ENCODE data around the gene HSPB6.

Gene HSPB6

GRCh38 chr19:35738021-35738886 lies 18.6 kb downstream of the HSPB6 start:
- TF ChIP-seq, protein P1, sequence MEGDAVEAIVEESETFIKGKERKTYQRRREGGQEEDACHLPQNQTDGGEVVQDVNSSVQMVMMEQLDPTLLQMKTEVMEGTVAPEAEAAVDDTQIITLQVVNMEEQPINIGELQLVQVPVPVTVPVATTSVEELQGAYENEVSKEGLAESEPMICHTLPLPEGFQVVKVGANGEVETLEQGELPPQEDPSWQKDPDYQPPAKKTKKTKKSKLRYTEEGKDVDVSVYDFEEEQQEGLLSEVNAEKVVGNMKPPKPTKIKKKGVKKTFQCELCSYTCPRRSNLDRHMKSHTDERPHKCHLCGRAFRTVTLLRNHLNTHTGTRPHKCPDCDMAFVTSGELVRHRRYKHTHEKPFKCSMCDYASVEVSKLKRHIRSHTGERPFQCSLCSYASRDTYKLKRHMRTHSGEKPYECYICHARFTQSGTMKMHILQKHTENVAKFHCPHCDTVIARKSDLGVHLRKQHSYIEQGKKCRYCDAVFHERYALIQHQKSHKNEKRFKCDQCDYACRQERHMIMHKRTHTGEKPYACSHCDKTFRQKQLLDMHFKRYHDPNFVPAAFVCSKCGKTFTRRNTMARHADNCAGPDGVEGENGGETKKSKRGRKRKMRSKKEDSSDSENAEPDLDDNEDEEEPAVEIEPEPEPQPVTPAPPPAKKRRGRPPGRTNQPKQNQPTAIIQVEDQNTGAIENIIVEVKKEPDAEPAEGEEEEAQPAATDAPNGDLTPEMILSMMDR (IDR thresholded peaks at IDR 0.05; ENCODE audit: insufficient read depth, low read length, poor library complexity, severe bottlenecking): no peak
- Histone ChIP-seq H3K27me3 (replicated peaks; ENCODE audit: control insufficient read depth, insufficient read depth, low read length) (no peaks in the 10 kb centered on the region), H3K4me3 (replicated peaks; ENCODE audit: low read depth, low read length) (no peak overlapping the region), H3K36me3 (ENCODE audit: control insufficient read depth, insufficient read depth, low read length) (peaks cover 37% of the 10 kb centered on the region)
- no peak for DNase-seq (ENCODE audit: extremely low read depth, insufficient read length)

DNA sequence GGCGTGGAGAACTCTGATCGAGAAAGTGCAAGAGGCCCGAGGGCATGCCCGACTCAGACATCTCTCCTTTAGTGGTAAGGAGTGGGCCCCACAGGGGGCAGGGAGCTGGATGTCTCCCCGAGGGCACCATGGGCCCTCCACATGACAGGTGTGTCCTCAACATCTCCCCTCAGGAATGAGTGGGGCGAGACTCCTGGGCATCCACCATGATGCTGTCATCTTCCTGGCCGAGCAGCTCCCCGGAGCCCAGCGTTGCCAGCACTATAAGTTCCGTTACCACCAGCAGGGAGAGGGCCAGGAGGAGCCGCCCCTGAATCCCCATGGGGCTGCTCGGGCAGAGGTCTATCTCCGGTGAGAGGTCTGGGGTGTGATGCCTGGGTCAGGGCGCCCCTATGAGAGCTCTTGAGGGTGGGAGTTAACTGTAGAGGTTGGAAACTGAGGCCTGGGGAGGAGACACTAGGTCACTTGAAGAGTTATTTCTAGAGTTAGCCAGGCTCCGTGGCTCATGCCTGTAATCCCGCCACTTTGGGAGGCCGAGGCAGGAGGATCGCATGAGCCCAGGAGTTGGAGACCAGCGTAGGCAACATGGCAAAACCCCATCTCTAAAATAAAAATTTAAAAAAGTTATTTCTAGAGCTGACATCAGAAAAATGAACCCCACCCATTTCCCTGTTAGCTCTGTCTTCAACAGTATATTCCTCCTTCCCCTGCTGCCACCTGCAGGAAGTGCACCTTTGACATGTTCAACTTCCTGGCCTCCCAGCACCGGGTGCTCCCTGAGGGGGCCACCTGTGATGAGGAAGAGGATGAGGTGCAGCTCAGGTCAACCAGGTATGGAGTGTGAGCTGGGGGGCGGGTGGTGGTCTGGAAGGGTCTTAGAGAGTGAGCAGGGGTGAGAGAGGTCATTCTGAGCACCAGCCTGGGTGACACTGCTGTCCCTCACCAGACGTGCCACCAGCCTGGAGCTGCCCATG lies 19.6 kb downstream of the HSPB6 start:
- Histone ChIP-seq H3K36me3 (ENCODE audit: control insufficient read depth, insufficient read depth, low read length) (peaks cover 41% of the 10 kb centered on the region), H3K4me3 (replicated peaks; ENCODE audit: low read depth, low read length) (no peak overlapping the region), H3K27me3 (replicated peaks; ENCODE audit: control insufficient read depth, insufficient read depth, low read length) (no peaks in the 10 kb centered on the region)
- DNase-seq (ENCODE audit: extremely low read depth, insufficient read length): no peak
- TF ChIP-seq, protein P1 (IDR thresholded peaks at IDR 0.05; ENCODE audit: insufficient read depth, low read length, poor library complexity, severe bottlenecking): peak; percentile 34

- H3K27me3 ChIP-seq (replicated peaks; ENCODE audit: control insufficient read depth, insufficient read depth, low read length): no peaks in the 10 kb centered on the region
- H3K36me3 ChIP-seq (ENCODE audit: control insufficient read depth, insufficient read depth, low read length): peaks cover 58% of the 10 kb centered on the region
- TF ChIP-seq, protein P1 (IDR thresholded peaks at IDR 0.05; ENCODE audit: insufficient read depth, low read length, poor library complexity, severe bottlenecking): no peak
- DNase-seq (ENCODE audit: extremely low read depth, insufficient read length): no peak
- H3K4me3 ChIP-seq (replicated peaks; ENCODE audit: low read depth, low read length): no peak overlapping the region
Measured at GRCh38 chr19:35734889-35735288, 21.9 kb downstream of the HSPB6 start.

GRCh38 chr19:35734273-35734672 lies 22.6 kb downstream of the HSPB6 start:
- no peak for DNase-seq (ENCODE audit: extremely low read depth, insufficient read length)
- TF ChIP-seq, protein P1 (IDR thresholded peaks at IDR 0.05; ENCODE audit: insufficient read depth, low read length, poor library complexity, severe bottlenecking): no peak
- H3K4me3 ChIP-seq (replicated peaks; ENCODE audit: low read depth, low read length): no peak overlapping the region
- peaks cover 60% of the 10 kb centered on the region for H3K36me3 ChIP-seq (ENCODE audit: control insufficient read depth, insufficient read depth, low read length)
- no peaks in the 10 kb centered on the region for H3K27me3 ChIP-seq (replicated peaks; ENCODE audit: control insufficient read depth, insufficient read depth, low read length)

- peaks cover 67% of the 10 kb centered on the region for H3K36me3 ChIP-seq (ENCODE audit: control insufficient read depth, insufficient read depth, low read length)
Measured at GRCh38 chr19:35733180-35734125, 23.4 kb downstream of the HSPB6 start.

More at GRCh38 chr19:35733180-35734125, 23.4 kb downstream of the HSPB6 start:
- Histone ChIP-seq H3K4me3 (replicated peaks; ENCODE audit: low read depth, low read length) (no peak overlapping the region), H3K27me3 (replicated peaks; ENCODE audit: control insufficient read depth, insufficient read depth, low read length) (no peaks in the 10 kb centered on the region)
- TF ChIP-seq, protein P1 (IDR thresholded peaks at IDR 0.05; ENCODE audit: insufficient read depth, low read length, poor library complexity, severe bottlenecking): no peak
- DNase-seq (ENCODE audit: extremely low read depth, insufficient read length): no peak
